Measurements from ENCODE around the gene TNRC6A. TPM values are rescaled to one million over a fixed set of nuclear protein-coding genes. Genes with fewer than 3 reads are reported as not detected.
A peak's percentile ranks its signal among the peaks of the same experiment; 100 is the strongest.

The TNRC6A gene
- total RNA-seq, 2 donors from 2014 or later = 40.5 to 47.8 TPM

- H3K36me3 Mint-ChIP-seq (ENCODE audit: low read depth) = peaks cover 98% of the 10 kb centered on the region
- ATAC-seq (replicated peaks) = no peak
- no peak overlapping the region for H3K4me3 Mint-ChIP-seq
- no peak overlapping the region for H3K27ac Mint-ChIP-seq
- H3K27me3 Mint-ChIP-seq = no peaks in the 10 kb centered on the region
- H3K9me3 Mint-ChIP-seq = no peaks in the 10 kb centered on the region
- H3K4me1 Mint-ChIP-seq = peaks cover 4% of the 10 kb centered on the region
These were observed 93.5 kb downstream of the TNRC6A start for GRCh38 chr16:24822974-24823373.

DNA sequence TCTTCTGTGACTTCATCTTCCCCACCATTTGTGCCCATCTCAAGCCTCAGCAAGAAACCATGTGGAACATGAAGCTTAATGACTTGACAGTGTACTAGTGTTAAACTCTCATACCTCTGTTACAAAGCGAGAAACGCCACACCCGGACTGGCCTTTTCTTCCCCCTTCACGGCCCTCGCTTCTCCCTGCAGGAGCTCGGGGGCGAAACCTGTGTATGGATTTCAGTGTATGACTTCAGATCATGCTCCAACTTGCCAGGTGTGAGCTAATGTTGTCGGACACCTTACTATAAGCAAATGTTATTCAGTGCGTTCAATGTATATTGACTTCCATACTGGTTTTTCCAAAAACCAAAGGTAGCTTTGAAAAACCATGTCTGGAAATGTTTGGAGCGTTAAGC is 96.2 kb downstream of the TNRC6A start:
- Mint-ChIP-seq H3K4me3 (no peak overlapping the region), H3K36me3 (ENCODE audit: low read depth) (peaks cover 71% of the 10 kb centered on the region)

DNA sequence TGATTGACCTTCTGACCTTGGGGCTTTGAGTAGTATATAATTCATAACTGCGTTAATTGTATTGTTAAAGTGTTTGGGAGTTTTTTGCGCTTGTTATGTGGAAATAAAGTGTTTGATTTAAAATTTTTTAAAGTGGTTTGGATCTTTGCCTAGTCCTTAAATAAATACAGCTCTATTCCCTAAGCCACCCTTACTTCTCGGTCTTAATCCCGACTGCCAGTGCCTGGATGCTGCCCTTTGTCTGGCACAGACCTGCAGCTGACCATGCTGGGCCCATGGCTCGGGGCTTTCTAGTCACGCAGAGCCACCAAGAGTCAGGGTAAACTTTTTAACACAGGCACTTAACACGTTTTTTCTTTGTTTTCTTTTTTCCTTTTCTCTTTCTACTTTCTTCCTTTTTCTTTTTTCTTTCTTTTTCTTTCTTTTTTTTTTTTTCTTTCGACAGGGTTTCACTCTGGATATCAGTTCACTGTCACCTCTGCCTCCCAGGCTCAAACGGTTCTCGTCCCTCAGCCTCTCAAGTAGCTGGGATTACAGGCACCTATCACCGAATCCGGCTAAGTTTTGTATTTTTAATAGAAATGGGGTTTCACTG is 96.7 kb downstream of the TNRC6A start:
- Mint-ChIP-seq H3K36me3 (ENCODE audit: low read depth) (peaks cover 66% of the 10 kb centered on the region), H3K27ac (no peak overlapping the region), H3K9me3 (no peaks in the 10 kb centered on the region), H3K27me3 (no peaks in the 10 kb centered on the region), H3K4me3 (no peak overlapping the region), H3K4me1 (peaks cover 4% of the 10 kb centered on the region)
- no peak for ATAC-seq (replicated peaks)

More for the DNA sequence above, 96.2 kb downstream of the TNRC6A start:
- H3K9me3 Mint-ChIP-seq = no peaks in the 10 kb centered on the region
- H3K4me1 Mint-ChIP-seq = peaks cover 4% of the 10 kb centered on the region
- no peak overlapping the region for H3K27ac Mint-ChIP-seq
- no peak for ATAC-seq (replicated peaks)
- no peaks in the 10 kb centered on the region for H3K27me3 Mint-ChIP-seq

DNA sequence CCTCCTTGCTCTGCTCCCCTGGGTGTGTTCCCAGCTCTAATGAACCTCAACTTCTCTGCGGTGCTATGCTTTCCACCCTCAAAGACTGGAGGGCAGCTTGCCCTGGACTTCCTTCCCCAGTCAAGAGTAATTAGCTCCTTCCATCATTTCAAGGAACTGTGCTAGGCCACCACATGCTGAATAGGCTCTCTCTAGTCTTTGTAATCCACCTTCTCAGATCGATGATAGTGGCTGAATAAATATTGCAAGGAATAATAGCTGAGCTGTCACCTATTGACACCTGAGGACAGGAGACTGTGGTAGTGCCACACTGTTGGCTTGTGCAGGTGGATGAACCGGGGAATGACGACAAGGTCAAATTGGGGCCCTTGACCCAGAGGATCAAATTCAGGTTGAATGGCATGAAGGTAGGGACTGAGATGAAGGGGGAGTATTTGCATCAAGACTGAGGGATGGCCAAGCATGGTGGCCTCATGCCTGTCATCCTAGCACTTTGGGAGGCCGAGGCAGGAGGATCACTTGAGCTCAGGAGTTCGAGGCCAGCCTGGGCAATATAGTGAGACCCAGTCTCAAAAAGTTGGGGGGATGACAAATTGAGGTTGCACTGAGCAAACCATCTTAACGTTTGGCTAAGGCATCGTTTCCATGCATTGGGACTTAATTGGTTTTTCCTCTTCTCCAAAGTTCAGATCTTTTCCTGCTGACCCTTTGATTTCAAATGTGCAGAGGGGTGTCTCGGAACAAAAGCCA is 97.5 kb downstream of the TNRC6A start:
- no peak for ATAC-seq (replicated peaks)
- Mint-ChIP-seq H3K9me3 (no peaks in the 10 kb centered on the region), H3K27ac (no peak overlapping the region), H3K27me3 (no peaks in the 10 kb centered on the region), H3K4me3 (no peak overlapping the region), H3K36me3 (ENCODE audit: low read depth) (peaks cover 58% of the 10 kb centered on the region), H3K4me1 (peaks cover 4% of the 10 kb centered on the region)

DNA sequence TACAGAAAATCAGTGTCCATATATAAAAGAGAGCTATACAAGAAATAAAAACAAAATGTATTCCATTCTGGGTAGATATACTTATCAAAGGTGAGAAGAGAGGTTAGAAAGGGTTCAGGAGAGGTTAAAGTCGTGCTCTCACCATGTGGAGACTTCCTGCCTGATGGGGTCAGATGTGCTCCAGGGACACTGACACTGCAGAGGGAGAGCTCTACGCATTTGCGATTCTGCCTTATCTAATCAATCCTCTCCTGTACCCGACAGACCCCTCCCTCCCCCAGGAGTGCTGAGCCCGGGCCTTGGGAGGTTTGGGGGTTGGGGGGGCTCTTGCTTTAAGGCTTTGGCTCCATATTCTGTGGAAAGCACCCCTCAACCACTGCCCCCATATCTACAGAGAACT is 99.7 kb downstream of the TNRC6A start:
- H3K4me3 Mint-ChIP-seq = no peak overlapping the region
- ATAC-seq (replicated peaks) = no peak
- no peaks in the 10 kb centered on the region for H3K27me3 Mint-ChIP-seq
- H3K4me1 Mint-ChIP-seq = peaks cover 4% of the 10 kb centered on the region
- H3K36me3 Mint-ChIP-seq (ENCODE audit: low read depth) = peaks cover 36% of the 10 kb centered on the region
- no peaks in the 10 kb centered on the region for H3K9me3 Mint-ChIP-seq
- H3K27ac Mint-ChIP-seq = no peak overlapping the region

- H3K27me3 Mint-ChIP-seq = no peaks in the 10 kb centered on the region
- ATAC-seq (replicated peaks) = no peak
- H3K4me1 Mint-ChIP-seq = no peaks in the 10 kb centered on the region
- no peaks in the 10 kb centered on the region for H3K9me3 Mint-ChIP-seq
- no peak overlapping the region for H3K27ac Mint-ChIP-seq
- H3K4me3 Mint-ChIP-seq = no peak overlapping the region
- H3K36me3 Mint-ChIP-seq (ENCODE audit: low read depth) = no peaks in the 10 kb centered on the region
These were observed 103.9 kb downstream of the TNRC6A start for GRCh38 chr16:24833352-24833751.

DNA sequence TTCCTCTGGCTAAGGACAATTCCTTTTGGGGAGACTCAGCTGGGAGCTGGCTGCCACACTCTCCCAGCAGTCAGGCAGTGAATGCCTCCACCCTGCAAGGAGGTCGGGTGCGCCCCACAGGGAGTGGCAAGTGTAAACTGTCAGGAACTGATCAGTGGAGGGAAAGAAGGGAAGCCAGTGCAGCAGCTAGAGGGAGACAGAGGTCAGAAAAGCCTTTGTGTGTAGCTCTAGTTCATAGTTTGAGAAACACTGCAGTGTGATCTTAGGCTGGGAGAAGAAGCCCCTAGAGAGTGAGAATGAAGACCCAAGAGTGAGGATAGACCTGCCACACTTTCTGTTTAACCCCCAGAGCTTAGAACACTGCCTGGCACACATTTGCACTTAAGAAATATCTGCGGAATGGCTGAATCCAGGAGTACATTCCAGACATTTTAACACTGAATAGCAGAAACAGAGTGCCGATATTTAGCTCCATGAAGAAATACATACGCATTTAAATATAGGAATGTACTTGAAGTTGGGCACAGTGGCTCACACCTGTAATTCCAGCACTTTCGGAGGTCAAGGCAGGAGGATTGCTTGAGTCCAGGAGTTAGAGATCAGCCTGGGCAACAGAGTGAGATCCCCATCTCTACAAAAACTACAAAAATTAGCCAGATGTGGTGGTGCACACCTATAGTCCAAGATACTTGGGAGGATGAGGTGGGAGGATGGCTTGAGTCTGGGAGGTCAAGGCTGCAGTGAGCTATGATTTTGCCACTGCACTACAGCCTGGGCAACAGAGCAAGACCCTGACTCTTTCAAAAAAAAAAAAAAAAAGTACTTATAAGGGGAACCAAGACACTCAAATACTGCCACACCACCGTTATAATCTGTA is 105.2 kb downstream of the TNRC6A start:
- Mint-ChIP-seq H3K27me3 (no peaks in the 10 kb centered on the region), H3K27ac (no peak overlapping the region)
- peak; percentile 38 for ATAC-seq (replicated peaks)

GRCh38 chr16:24836836-24837235 is 107.4 kb downstream of the TNRC6A start:
- Mint-ChIP-seq H3K27ac (no peak overlapping the region), H3K4me1 (no peaks in the 10 kb centered on the region), H3K4me3 (no peak overlapping the region), H3K36me3 (ENCODE audit: low read depth) (no peaks in the 10 kb centered on the region), H3K27me3 (no peaks in the 10 kb centered on the region), H3K9me3 (no peaks in the 10 kb centered on the region)
- ATAC-seq (replicated peaks) = no peak

More for the DNA sequence above, 105.2 kb downstream of the TNRC6A start:
- Mint-ChIP-seq H3K36me3 (ENCODE audit: low read depth) (no peaks in the 10 kb centered on the region), H3K4me1 (no peaks in the 10 kb centered on the region), H3K4me3 (no peak overlapping the region), H3K9me3 (no peaks in the 10 kb centered on the region)

DNA sequence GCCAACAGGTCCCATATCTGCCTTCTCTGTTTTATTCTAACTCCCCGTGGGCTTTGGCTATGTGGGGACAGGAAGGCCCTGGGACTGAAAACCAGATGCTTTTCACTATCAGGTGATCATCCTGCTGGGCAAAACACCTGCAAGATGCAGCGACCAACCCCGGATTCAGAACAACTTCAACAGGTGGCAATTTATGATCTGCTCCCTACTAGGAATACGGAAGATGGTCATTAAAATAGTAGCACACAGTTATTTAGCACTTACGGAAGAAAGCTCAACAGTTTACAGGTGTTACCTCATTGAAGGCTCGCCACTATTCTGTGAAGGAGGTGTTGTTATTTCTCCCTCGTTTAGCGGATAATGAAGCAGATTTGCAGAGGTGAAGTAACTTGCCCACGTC is 108.5 kb downstream of the TNRC6A start:
- Mint-ChIP-seq H3K36me3 (ENCODE audit: low read depth) (no peaks in the 10 kb centered on the region), H3K4me3 (no peak overlapping the region), H3K9me3 (no peaks in the 10 kb centered on the region), H3K27me3 (no peaks in the 10 kb centered on the region), H3K4me1 (no peaks in the 10 kb centered on the region), H3K27ac (no peak overlapping the region)
- no peak for ATAC-seq (replicated peaks)

DNA sequence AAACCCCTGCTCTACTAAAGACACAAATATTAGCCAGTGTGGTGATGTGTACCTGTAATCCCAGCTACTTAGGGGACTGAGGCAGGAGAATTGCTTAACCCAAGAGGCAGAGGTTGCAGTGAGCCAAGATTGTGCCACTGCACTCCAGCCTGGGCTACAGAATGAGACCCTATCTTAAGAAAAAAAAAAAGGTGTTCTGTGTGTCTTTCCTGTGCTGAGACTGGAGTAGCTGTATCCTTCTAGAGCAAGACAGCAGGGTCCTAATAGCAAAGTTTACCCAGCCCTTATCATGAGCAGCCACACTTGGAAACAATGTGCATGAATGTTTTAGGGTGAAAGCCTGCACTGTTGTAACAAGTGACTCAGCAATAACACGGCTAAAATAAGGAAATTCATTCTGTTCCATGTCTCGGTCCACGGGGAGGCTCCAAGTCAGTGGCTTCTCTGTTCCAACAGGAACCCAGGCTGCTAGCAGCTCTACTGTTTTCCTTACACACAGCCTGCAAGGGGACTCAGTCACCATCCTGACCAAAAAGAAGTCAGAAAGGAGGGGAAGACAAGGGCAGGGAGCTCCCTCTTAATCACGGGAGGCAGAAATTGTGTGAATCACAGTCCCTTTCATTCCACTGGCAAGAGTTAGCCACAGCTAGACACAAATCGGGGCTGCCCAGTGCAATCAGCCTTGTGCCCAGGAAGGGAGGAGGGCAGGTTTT is 109.3 kb downstream of the TNRC6A start:
- ATAC-seq (replicated peaks) = no peak
- no peak overlapping the region for H3K4me3 Mint-ChIP-seq
- no peaks in the 10 kb centered on the region for H3K4me1 Mint-ChIP-seq
- no peak overlapping the region for H3K27ac Mint-ChIP-seq
- no peaks in the 10 kb centered on the region for H3K36me3 Mint-ChIP-seq (ENCODE audit: low read depth)
- H3K9me3 Mint-ChIP-seq = no peaks in the 10 kb centered on the region
- no peaks in the 10 kb centered on the region for H3K27me3 Mint-ChIP-seq

- Mint-ChIP-seq H3K27me3 (no peaks in the 10 kb centered on the region), H3K27ac (no peak overlapping the region), H3K4me3 (no peak overlapping the region), H3K9me3 (no peaks in the 10 kb centered on the region), H3K4me1 (peaks cover 4% of the 10 kb centered on the region), H3K36me3 (ENCODE audit: low read depth) (no peaks in the 10 kb centered on the region)
- no peak for ATAC-seq (replicated peaks)
These were observed 110.0 kb downstream of the TNRC6A start for GRCh38 chr16:24839347-24839972.

DNA sequence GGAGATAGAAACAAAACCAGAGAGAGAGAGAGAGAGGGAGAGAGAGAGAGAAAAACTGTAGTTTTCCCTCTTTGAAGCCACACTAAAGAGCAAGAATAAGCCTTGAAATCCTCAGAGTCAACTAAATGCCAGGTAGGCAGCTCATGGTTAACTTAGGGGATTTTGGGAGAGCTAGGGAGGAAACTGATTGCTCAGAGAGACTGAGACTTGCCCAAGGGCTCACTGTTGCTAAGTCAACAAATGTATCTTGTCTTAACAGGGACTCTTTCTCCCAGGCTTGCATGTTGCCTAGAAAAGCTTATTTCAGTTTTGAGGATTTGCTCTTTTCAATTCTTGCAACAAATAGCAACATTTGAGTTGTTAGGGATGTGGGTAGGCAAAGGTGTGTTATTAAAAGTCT is 111.8 kb downstream of the TNRC6A start:
- H3K27ac Mint-ChIP-seq = no peak overlapping the region
- ATAC-seq (replicated peaks) = peak; percentile 18
- no peaks in the 10 kb centered on the region for H3K9me3 Mint-ChIP-seq
- no peak overlapping the region for H3K4me3 Mint-ChIP-seq
- H3K27me3 Mint-ChIP-seq = no peaks in the 10 kb centered on the region
- peaks cover 4% of the 10 kb centered on the region for H3K4me1 Mint-ChIP-seq
- no peaks in the 10 kb centered on the region for H3K36me3 Mint-ChIP-seq (ENCODE audit: low read depth)

DNA sequence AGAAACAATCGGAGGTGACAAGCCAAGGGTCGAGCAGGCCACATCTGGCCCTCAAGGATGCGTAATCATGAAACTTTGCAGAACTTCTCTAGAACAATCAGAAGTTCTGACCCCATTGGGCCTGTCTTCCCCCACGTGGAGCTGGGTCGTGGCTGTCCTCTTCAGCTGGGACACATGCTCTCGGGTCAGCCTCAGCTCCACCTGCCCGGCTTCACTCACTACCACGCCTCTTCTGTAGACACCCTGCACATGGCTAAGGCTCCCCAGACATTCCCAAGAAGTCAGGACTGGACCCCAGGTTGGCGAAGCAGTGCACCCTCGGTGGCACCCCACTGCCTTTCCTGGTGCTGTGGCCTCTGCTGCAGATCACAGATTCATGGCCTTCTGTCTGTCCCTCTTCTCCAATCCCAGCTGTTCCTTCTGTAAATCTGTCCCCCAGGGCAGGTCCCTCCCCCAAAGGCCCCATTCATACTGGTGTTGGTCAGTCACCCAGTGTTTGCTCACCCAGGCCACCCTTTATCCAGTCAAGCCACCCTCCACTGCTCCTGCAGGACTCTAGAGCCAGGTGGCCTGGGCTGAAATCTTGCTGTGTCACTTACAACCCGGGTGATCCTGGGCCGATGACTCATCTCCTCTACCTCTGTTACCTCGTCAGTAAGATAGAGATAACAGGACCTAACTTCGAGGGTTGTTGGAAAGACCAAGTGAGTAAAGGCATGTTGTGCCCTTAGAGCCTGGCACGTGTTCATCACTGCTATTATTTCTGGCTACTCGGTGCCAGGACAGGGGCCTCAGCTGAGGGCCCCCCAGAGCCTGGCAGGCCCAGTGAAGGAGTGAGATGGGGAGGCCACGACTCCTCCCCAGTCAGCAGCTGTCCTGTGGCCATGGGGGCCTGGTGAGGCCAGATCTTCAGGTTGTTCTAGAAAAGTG is 114.9 kb downstream of the TNRC6A start:
- peak; percentile 52 for ATAC-seq (replicated peaks)
- Mint-ChIP-seq H3K9me3 (no peaks in the 10 kb centered on the region), H3K36me3 (ENCODE audit: low read depth) (no peaks in the 10 kb centered on the region), H3K27me3 (peaks cover 3% of the 10 kb centered on the region), H3K4me3 (no peak overlapping the region), H3K27ac (peak overlapping the region; percentile 73), H3K4me1 (peaks cover 4% of the 10 kb centered on the region)
